Sigmoid colon (tissue), 7 donors: ENCODE data around the gene IFIT1B. TPM values are rescaled to one million over a fixed set of nuclear protein-coding genes. Genes with fewer than 3 reads are reported as not detected.

Experiments
- DNase-seq: peaks from one replicate; pipeline ENCODE4 v3.0.0-alpha.2; 2019
- H3K27ac ChIP-seq, 4 donors: fragments of 200-600 bp; sonication (generic); one replicate each; pipeline ENCODE4 v1.5.1; 2016 to 2019; ENCODE audit warnings: mild to moderate bottlenecking in 1 of 4
- H3K27me3 ChIP-seq, 3 donors: fragments of 200-600 bp; sonication (generic); one replicate each; pipeline ENCODE4 v1.5.1; 2019; ENCODE audit warnings: mild to moderate bottlenecking in 1 of 3
- H3K36me3 ChIP-seq, 4 donors: fragments of 200-600 bp; sonication (generic); one replicate each; pipeline ENCODE4 v1.5.1; 2016 to 2019
- H3K4me1 ChIP-seq, 4 donors: fragments of 200-600 bp; sonication (generic); one replicate each; pipeline ENCODE4 v1.5.1; 2017 to 2019
- H3K4me3 ChIP-seq, 4 donors: fragments of 200-600 bp; sonication (generic); one replicate each; pipeline ENCODE4 v1.5.1; 2017 to 2019; ENCODE audit warnings: mild to moderate bottlenecking in 2 of 4, moderate library complexity in 1 of 4
- H3K9me3 ChIP-seq, 4 donors: fragments of 200-600 bp in 3 of 4; sonication (generic) in 3 of 4; one replicate each; pipeline versions ENCODE4 v1.5.1 to v1.6.1; 2013 to 2019
- EP300 ChIP-seq, 4 donors: sonication (generic); formaldehyde crosslinking; IDR thresholded peaks; one replicate each; pipeline ENCODE4 v1.6.1; 2017; ENCODE audit warnings: antibody characterized with exemption in 4 of 4
- POLR2A ChIP-seq, 2 donors: fragments of 450-650 bp; IDR thresholded peaks; one replicate each; pipeline ENCODE4 v1.6.1; 2016; ENCODE audit warnings: antibody characterized with exemption in 2 of 2, mild to moderate bottlenecking in 2 of 2, moderate library complexity in 2 of 2
- POLR2AphosphoS5 ChIP-seq, 4 donors: sonication (generic); formaldehyde crosslinking; IDR thresholded peaks; one replicate each; pipeline ENCODE4 v1.6.1; 2017; ENCODE audit warnings: antibody characterized with exemption in 4 of 4
- WGBS, 2 donors: extraction: QIAGEN DNeasy Blood & Tissue Kit; methylation state at CpG; one replicate each; pipeline ENCODE4 v1.1.7; 2013; 5-methylcytosine and 5-hydroxymethylcytosine counted together
- intact Hi-C: fragments of 100-400 bp; cut with DNase I; formaldehyde crosslinking; loops from one replicate; pipeline ENCODE4 v1.15.1; 2023
- polyA plus RNA-seq, 3 donors: library from polyadenylated mRNA; stranded (reverse); fragments of 200-250 nt; gene quantifications; one replicate each; pipeline ENCODE4 v1.2.3, GENCODE V29; 2013
- total RNA-seq, 4 donors: library from RNA; depleted of rRNA; stranded (reverse); fragments of >200 nt; gene quantifications; one replicate each; pipeline ENCODE4 v1.1.0, GENCODE V29; 2016
- TF ChIP-seq, protein P1 (sequence below), 4 experiments: fragments of 450-650 bp in 3 of 4; fragments of 200-600 bp in 1 of 4; IDR thresholded peaks; one replicate each; pipeline ENCODE4 v1.5.1; 2016 to 2019; ENCODE audit warnings: antibody characterized with exemption in 4 of 4, mild to moderate bottlenecking in 3 of 4, moderate library complexity in 2 of 4
- donor health status: healthy with polysubstance abuse.
- donor health status: Bipolar disorder and iron deficiency.
- donor health status: healthy.

Gene IFIT1B
- total and polyA plus RNA-seq, 7 donors: not detected

- Histone ChIP-seq H3K27me3 (no peaks in the 10 kb centered on the region), H3K4me1 (peaks cover 0 to 2% (median 0%) of the 10 kb centered on the region in 4 donors), H3K27ac (no peak overlapping the region), H3K36me3 (peaks cover 0 to 27% (median 6%) of the 10 kb centered on the region in 4 donors), H3K9me3 (no peaks in the 10 kb centered on the region), H3K4me3 (no peak overlapping the region)
- no peak for TF ChIP-seq POLR2A (IDR thresholded peaks at IDR 0.05)
- TF ChIP-seq, protein P1, sequence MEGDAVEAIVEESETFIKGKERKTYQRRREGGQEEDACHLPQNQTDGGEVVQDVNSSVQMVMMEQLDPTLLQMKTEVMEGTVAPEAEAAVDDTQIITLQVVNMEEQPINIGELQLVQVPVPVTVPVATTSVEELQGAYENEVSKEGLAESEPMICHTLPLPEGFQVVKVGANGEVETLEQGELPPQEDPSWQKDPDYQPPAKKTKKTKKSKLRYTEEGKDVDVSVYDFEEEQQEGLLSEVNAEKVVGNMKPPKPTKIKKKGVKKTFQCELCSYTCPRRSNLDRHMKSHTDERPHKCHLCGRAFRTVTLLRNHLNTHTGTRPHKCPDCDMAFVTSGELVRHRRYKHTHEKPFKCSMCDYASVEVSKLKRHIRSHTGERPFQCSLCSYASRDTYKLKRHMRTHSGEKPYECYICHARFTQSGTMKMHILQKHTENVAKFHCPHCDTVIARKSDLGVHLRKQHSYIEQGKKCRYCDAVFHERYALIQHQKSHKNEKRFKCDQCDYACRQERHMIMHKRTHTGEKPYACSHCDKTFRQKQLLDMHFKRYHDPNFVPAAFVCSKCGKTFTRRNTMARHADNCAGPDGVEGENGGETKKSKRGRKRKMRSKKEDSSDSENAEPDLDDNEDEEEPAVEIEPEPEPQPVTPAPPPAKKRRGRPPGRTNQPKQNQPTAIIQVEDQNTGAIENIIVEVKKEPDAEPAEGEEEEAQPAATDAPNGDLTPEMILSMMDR (IDR thresholded peaks at IDR 0.05): no peak
- TF ChIP-seq POLR2AphosphoS5 (IDR thresholded peaks at IDR 0.05): no peak
- TF ChIP-seq EP300 (IDR thresholded peaks at IDR 0.05): no peak
- WGBS, 2 donors: 91 to 97% methylated on average over 4 of the region's 4 CpGs
- no peak for DNase-seq
- intact Hi-C loops: no loop called here
Observed at GRCh38 chr10:89339875-89340274, 38.0 kb upstream of the IFIT1B start.

- no peaks in the 10 kb centered on the region for H3K4me1 ChIP-seq
- H3K4me3 ChIP-seq: no peak overlapping the region
- H3K36me3 ChIP-seq: peaks cover 0 to 27% (median 6%) of the 10 kb centered on the region in 4 donors
- no peak overlapping the region for H3K27ac ChIP-seq
- H3K27me3 ChIP-seq: no peaks in the 10 kb centered on the region
- no peak for DNase-seq
- no peaks in the 10 kb centered on the region for H3K9me3 ChIP-seq
- intact Hi-C loops: no loop called here
- TF ChIP-seq POLR2AphosphoS5 (IDR thresholded peaks at IDR 0.05) (no peak), POLR2A (IDR thresholded peaks at IDR 0.05) (no peak), EP300 (IDR thresholded peaks at IDR 0.05) (no peak)
- TF ChIP-seq, protein P1 (IDR thresholded peaks at IDR 0.05): no peak
- 91 to 94% methylated on average over 3 of the region's 3 CpGs for WGBS, 2 donors
Observed at GRCh38 chr10:89341649-89342048, 36.2 kb upstream of the IFIT1B start.

DNA sequence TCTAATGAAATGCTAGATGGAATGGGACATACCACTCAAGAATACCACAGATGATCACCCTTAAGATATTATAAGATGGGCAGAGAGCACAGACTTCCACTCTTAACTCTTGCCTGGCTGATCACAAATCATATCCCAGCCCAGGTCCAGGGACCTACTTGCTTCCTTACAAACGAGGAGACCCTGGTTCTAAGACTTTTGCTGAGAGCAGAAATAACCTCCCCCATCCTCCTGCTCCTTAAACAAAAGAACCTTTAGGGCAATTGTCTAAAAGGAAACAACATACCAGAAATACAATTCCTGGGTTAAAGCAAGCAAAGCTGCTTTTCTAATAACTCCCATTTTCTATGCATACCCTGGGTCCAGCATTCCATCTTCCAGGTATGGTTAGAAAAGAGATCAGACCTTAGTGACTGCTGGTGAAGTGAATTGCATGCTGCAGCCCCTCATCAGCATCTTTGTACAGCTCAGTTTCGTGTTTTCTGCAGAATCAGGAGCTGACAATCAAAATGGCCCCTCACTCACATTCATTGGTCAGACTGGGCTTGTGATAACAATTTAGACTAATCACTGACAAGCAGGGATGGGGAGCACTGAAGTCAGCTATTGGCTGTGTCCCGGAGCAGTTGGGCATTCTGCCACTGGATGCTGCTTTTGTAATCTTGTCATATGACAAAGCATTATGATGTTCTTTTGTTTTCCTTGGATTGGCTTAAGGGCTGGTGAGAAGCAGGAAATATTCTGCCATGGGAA, 35.5 kb upstream of the IFIT1B start:
- H3K4me3 ChIP-seq: no peak overlapping the region
- no peak overlapping the region for H3K27ac ChIP-seq

GRCh38 chr10:89343089-89343767, 34.6 kb upstream of the IFIT1B start:
- H3K27ac ChIP-seq: no peak overlapping the region

More for the DNA sequence above, 35.5 kb upstream of the IFIT1B start:
- DNase-seq: peak; percentile 80
- Histone ChIP-seq H3K27me3 (no peaks in the 10 kb centered on the region), H3K9me3 (no peaks in the 10 kb centered on the region), H3K4me1 (no peaks in the 10 kb centered on the region), H3K36me3 (peaks cover 0 to 26% (median 6%) of the 10 kb centered on the region in 4 donors)
- intact Hi-C loops: no loop called here
- TF ChIP-seq, protein P1 (IDR thresholded peaks at IDR 0.05): no peak
- TF ChIP-seq EP300 (IDR thresholded peaks at IDR 0.05) (no peak), POLR2AphosphoS5 (IDR thresholded peaks at IDR 0.05) (no peak), POLR2A (IDR thresholded peaks at IDR 0.05) (no peak)
- WGBS, 2 donors: 78 to 81% methylated on average over 3 of the region's 3 CpGs

More at GRCh38 chr10:89343089-89343767, 34.6 kb upstream of the IFIT1B start:
- no peak overlapping the region for H3K4me3 ChIP-seq
- intact Hi-C loops: no loop called here
- no peaks in the 10 kb centered on the region for H3K9me3 ChIP-seq
- no peak for DNase-seq
- H3K4me1 ChIP-seq: peaks cover 0 to 3% (median 0%) of the 10 kb centered on the region in 4 donors
- peaks cover 0 to 17% (median 6%) of the 10 kb centered on the region in 4 donors for H3K36me3 ChIP-seq
- no peaks in the 10 kb centered on the region for H3K27me3 ChIP-seq
- TF ChIP-seq POLR2AphosphoS5 (IDR thresholded peaks at IDR 0.05): no peak
- no peak for TF ChIP-seq POLR2A (IDR thresholded peaks at IDR 0.05)
- TF ChIP-seq EP300 (IDR thresholded peaks at IDR 0.05): no peak
- TF ChIP-seq, protein P1 (IDR thresholded peaks at IDR 0.05): no peak
- WGBS, 2 donors: 93 to 94% methylated on average over 5 of the region's 5 CpGs
